Breast epithelium (tissue), 4 donors: ENCODE data around the gene WBP1L. TPM values are rescaled to one million over a fixed set of nuclear protein-coding genes. Genes with fewer than 3 reads are reported as not detected.

Experiments used
- DNase-seq, 2 donors: peaks; one replicate each; pipeline ENCODE4 v3.0.0-alpha.2; 2019; ENCODE audit warnings: low spot score in 2 of 2
- H3K27ac ChIP-seq, 2 donors: fragments of 200-600 bp; sonication (generic) in 1 of 2; one replicate each; pipeline ENCODE4 v1.5.1; 2016 to 2019; ENCODE audit warnings: mild to moderate bottlenecking in 1 of 2
- H3K27me3 ChIP-seq, 2 donors: fragments of 200-600 bp; sonication (generic) in 1 of 2; one replicate each; pipeline versions ENCODE4 v1.5.1 to v1.6.0; 2017 to 2019; ENCODE audit warnings: control low read depth in 1 of 2, mild to moderate bottlenecking in 1 of 2
- H3K36me3 ChIP-seq: fragments of 200-600 bp; one replicate; pipeline ENCODE4 v1.5.1; 2019
- H3K4me1 ChIP-seq, 2 donors: fragments of 200-600 bp; sonication (generic); one replicate each; pipeline ENCODE4 v1.5.1; 2016 to 2019; ENCODE audit warnings: control low read depth in 1 of 2
- H3K4me3 ChIP-seq, 3 donors: fragments of 200-600 bp; sonication (generic); 1 replicate in 2 of 3; 2 replicates in 1 of 3; pipeline ENCODE4 v1.5.1; 2016 to 2019; ENCODE audit warnings: mild to moderate bottlenecking in 3 of 3, moderate library complexity in 2 of 3
- H3K9me3 ChIP-seq, 2 donors: fragments of 200-600 bp; sonication (generic) in 1 of 2; one replicate each; pipeline ENCODE4 v1.5.1; 2016 to 2019; ENCODE audit warnings: control low read depth in 1 of 2
- POLR2A ChIP-seq: fragments of 450-650 bp; IDR thresholded peaks from one replicate; pipeline ENCODE4 v1.6.1; 2016; ENCODE audit warnings: antibody characterized with exemption, mild to moderate bottlenecking, moderate library complexity
- POLR2AphosphoS5 ChIP-seq, 3 donors: sonication (generic); formaldehyde crosslinking; IDR thresholded peaks; one replicate each; pipeline ENCODE4 v1.6.1; 2017; ENCODE audit warnings: antibody characterized with exemption in 3 of 3
- intact Hi-C: fragments of 100-400 bp; cut with DNase I; formaldehyde crosslinking; loops from one replicate; pipeline ENCODE4 v1.15.1; 2023; ENCODE audit warnings: low total_unique reads
- total RNA-seq, 3 donors: library from RNA; depleted of rRNA; stranded (reverse); fragments of >200 nt; gene quantifications; one replicate each; pipeline ENCODE4 v1.1.0, GENCODE V29; 2016
- TF ChIP-seq, protein P1 (sequence below), 3 donors: fragments of 450-650 bp; IDR thresholded peaks; one replicate each; pipeline ENCODE4 v1.5.1; 2016 to 2017; ENCODE audit warnings: antibody characterized with exemption in 3 of 3, mild to moderate bottlenecking in 3 of 3, moderate library complexity in 3 of 3

The WBP1L gene
- total RNA-seq, 3 donors from 2014 or later = 114 to 174 (median 143) TPM

DNA sequence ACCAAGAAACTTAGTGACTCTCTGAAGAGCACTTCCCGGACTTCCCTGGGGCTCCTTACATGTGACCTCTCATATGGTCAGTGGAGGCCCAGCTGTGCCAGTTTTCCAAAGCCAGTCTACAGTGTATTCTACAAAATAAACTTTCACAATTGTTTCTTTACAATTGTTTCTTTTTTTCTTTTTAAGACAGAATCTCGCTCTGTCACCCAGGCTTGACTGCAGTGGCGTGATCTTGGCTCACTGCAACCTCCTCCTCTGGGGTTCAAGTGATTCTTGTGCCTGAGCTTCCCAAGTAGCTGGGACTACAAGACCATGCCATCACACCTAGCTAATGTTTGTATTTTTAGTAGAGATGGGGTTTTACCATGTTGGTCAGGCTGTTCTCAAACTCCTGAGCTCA lies 67.6 kb downstream of the WBP1L start:
- H3K4me3 ChIP-seq = no peak overlapping the region
- intact Hi-C loops = no loop called here
- TF ChIP-seq POLR2AphosphoS5 (IDR thresholded peaks at IDR 0.05) = no peak
- no peaks in the 10 kb centered on the region for H3K27me3 ChIP-seq
- peaks cover 0 to 8% of the 10 kb centered on the region in 2 donors for H3K4me1 ChIP-seq
- DNase-seq = no peak
- H3K36me3 ChIP-seq = no peaks in the 10 kb centered on the region
- H3K27ac ChIP-seq = no peak overlapping the region
- no peaks in the 10 kb centered on the region for H3K9me3 ChIP-seq

DNA sequence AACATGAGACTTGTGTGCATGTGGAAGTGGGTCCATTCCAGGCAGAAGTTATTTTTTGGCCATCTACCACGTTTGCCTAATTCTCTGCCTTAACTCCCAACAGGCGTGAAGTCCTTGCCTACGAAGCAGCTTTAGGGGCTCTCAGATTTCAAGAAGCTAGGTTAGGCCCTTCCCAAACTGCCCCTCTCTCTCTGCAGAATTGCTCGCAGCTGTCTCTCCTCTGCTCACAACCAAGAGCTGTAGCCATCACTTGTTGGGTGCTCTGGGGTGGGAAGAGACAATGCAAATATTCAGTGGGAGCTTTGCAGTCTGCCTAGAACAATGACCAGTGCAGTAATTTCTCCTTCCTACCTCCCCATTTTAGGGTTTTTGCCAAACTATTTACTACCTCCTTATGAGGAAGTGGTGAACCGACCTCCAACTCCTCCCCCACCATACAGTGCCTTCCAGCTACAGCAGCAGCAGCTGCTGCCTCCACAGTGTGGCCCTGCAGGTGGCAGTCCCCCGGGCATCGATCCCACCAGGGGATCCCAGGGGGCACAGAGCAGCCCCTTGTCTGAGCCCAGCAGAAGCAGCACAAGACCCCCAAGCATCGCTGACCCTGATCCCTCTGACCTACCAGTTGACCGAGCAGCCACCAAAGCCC lies 68.6 kb downstream of the WBP1L start:
- Histone ChIP-seq H3K9me3 (no peaks in the 10 kb centered on the region), H3K4me1 (peaks cover 0 to 8% of the 10 kb centered on the region in 2 donors), H3K27me3 (no peaks in the 10 kb centered on the region), H3K27ac (peak overlapping the region in 1 of 2 donors; percentile 94), H3K4me3 (no peak overlapping the region), H3K36me3 (no peaks in the 10 kb centered on the region)
- intact Hi-C loops = no loop called here
- no peak for TF ChIP-seq POLR2A
- TF ChIP-seq, protein P1, sequence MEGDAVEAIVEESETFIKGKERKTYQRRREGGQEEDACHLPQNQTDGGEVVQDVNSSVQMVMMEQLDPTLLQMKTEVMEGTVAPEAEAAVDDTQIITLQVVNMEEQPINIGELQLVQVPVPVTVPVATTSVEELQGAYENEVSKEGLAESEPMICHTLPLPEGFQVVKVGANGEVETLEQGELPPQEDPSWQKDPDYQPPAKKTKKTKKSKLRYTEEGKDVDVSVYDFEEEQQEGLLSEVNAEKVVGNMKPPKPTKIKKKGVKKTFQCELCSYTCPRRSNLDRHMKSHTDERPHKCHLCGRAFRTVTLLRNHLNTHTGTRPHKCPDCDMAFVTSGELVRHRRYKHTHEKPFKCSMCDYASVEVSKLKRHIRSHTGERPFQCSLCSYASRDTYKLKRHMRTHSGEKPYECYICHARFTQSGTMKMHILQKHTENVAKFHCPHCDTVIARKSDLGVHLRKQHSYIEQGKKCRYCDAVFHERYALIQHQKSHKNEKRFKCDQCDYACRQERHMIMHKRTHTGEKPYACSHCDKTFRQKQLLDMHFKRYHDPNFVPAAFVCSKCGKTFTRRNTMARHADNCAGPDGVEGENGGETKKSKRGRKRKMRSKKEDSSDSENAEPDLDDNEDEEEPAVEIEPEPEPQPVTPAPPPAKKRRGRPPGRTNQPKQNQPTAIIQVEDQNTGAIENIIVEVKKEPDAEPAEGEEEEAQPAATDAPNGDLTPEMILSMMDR (IDR thresholded peaks at IDR 0.05) = no peak
- no peak for TF ChIP-seq POLR2AphosphoS5 (IDR thresholded peaks at IDR 0.05)
- no peak for DNase-seq

DNA sequence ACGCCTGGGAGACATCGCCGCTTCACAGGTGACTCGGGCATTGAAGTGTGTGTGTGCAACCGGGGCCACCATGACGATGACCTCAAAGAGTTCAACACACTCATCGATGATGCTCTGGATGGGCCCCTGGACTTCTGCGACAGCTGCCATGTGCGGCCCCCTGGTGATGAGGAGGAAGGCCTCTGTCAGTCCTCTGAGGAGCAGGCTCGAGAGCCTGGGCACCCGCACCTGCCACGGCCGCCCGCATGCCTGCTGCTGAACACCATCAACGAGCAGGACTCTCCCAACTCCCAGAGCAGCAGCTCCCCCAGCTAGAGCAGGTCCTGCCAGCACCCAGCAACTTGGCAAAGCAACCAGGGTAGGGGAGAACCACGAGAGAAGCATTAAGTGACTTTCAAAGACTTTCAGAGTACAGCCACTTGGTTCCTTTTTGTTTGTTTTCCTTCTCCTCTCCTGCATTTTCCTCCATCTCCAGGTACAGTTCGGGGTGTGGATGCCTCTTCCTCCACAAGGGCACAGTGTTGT lies 69.3 kb downstream of the WBP1L start:
- H3K9me3 ChIP-seq = no peaks in the 10 kb centered on the region
- H3K36me3 ChIP-seq = no peaks in the 10 kb centered on the region
- no peak for DNase-seq
- H3K4me3 ChIP-seq = no peak overlapping the region
- H3K4me1 ChIP-seq = peaks cover 0 to 8% of the 10 kb centered on the region in 2 donors
- TF ChIP-seq, protein P1 (IDR thresholded peaks at IDR 0.05) = no peak
- H3K27me3 ChIP-seq = no peaks in the 10 kb centered on the region
- peak overlapping the region; percentile 78 to 94 for H3K27ac ChIP-seq
- intact Hi-C loops = no loop called here

GRCh38 chr10:102813734-102814452 lies 70.1 kb downstream of the WBP1L start:
- TF ChIP-seq POLR2AphosphoS5 (IDR thresholded peaks at IDR 0.05) (no peak), POLR2A (no peak)
- TF ChIP-seq, protein P1 (IDR thresholded peaks at IDR 0.05) = no peak
- H3K9me3 ChIP-seq = no peaks in the 10 kb centered on the region
- DNase-seq = peak; percentile 37 to 78
- H3K4me1 ChIP-seq = peaks cover 0 to 8% of the 10 kb centered on the region in 2 donors
- H3K27ac ChIP-seq = peak overlapping the region; percentile 78 to 94
- no peaks in the 10 kb centered on the region for H3K27me3 ChIP-seq
- H3K4me3 ChIP-seq = no peak overlapping the region
- H3K36me3 ChIP-seq = no peaks in the 10 kb centered on the region
- intact Hi-C loops = no loop called here

DNA sequence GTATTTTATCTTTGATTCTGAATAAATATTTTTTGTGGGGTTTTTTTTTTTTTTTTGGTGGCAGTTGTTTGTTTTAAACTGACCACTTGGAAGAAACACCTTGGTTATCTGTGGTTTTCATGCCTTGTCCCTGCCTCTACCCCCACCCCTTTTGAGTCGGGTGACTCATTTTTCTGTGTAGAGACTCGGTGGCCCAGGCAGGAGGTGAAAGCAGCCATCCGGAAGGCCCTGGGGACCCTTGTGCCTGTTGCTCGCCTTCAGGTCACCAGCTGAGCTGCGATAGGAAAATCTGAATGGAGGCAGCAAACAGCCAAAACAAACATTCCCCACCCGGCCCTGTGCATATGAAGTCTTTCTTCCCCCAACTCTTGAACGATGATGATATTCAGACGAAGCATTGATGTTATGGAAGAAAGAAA lies 70.7 kb downstream of the WBP1L start:
- H3K4me1 ChIP-seq = peaks cover 0 to 8% of the 10 kb centered on the region in 2 donors
- no peaks in the 10 kb centered on the region for H3K9me3 ChIP-seq
- no peak for DNase-seq
- no peaks in the 10 kb centered on the region for H3K36me3 ChIP-seq
- H3K27me3 ChIP-seq = no peaks in the 10 kb centered on the region
- peak overlapping the region; percentile 78 to 94 for H3K27ac ChIP-seq
- intact Hi-C loops = no loop called here
- TF ChIP-seq, protein P1 (IDR thresholded peaks at IDR 0.05) = no peak
- TF ChIP-seq POLR2A (no peak), POLR2AphosphoS5 (IDR thresholded peaks at IDR 0.05) (no peak)
- no peak overlapping the region for H3K4me3 ChIP-seq
